Spleen (tissue), 11 donors: ENCODE measurements around the gene EN1. TPM values are rescaled to one million over a fixed set of nuclear protein-coding genes. Genes with fewer than 3 reads are reported as not detected.

ENCODE experiments used
- DNase-seq: peaks from one replicate; pipeline ENCODE4 v3.0.0-alpha.2; 2020
- H3K27ac ChIP-seq, 8 donors: fragments of 200-600 bp; sonication (generic) in 7 of 8; 1 replicate in 4 of 8; 2 replicates in 4 of 8; pipeline versions ENCODE4 v1.5.0 to v1.8.0; 2016 to 2021; ENCODE audit warnings: inconsistent platforms in 4 of 8, mild to moderate bottlenecking in 4 of 8, moderate library complexity in 1 of 8
- H3K27me3 ChIP-seq, 7 donors: fragments of 200-600 bp; sonication (generic) in 6 of 7; replicated peaks in 1 of 7; 1 replicate in 4 of 7; 2 replicates in 3 of 7; pipeline versions ENCODE4 v1.5.0 to v1.8.0; 2016 to 2021; ENCODE audit warnings: inconsistent platforms in 3 of 7, mild to moderate bottlenecking in 1 of 7
- H3K36me3 ChIP-seq, 6 donors: fragments of 200-600 bp; sonication (generic) in 5 of 6; 1 replicate in 4 of 6; 2 replicates in 2 of 6; pipeline versions ENCODE4 v1.5.0 to v1.8.0; 2016 to 2021; ENCODE audit warnings: inconsistent platforms in 2 of 6
- H3K4me1 ChIP-seq, 6 donors: fragments of 200-600 bp; sonication (generic) in 5 of 6; 1 replicate in 3 of 6; 2 replicates in 3 of 6; pipeline versions ENCODE4 v1.5.0 to v1.8.0; 2016 to 2021; ENCODE audit warnings: inconsistent platforms in 3 of 6
- H3K4me3 ChIP-seq, 8 donors: fragments of 200-600 bp; sonication (generic) in 7 of 8; 1 replicate in 4 of 8; 2 replicates in 4 of 8; pipeline versions ENCODE4 v1.5.0 to v1.8.0; 2016 to 2021; ENCODE audit warnings: inconsistent platforms in 4 of 8, mild to moderate bottlenecking in 4 of 8, moderate library complexity in 2 of 8
- H3K9me3 ChIP-seq, 8 donors: fragments of 200-600 bp; sonication (generic) in 7 of 8; 1 replicate in 4 of 8; 2 replicates in 4 of 8; pipeline versions ENCODE4 v1.5.0 to v1.8.0; 2016 to 2021; ENCODE audit warnings: inconsistent platforms in 4 of 8
- CTCF ChIP-seq, 11 experiments: fragments of 200-600 bp in 7 of 11; fragments of 450-650 bp in 4 of 11; sonication (generic) in 4 of 11; IDR thresholded peaks in 8 of 11; conservative IDR thresholded peaks in 3 of 11; 1 replicate in 7 of 11; 2 replicates in 4 of 11; pipeline versions ENCODE4 v1.4.0 to v1.8.0; 2016 to 2021; ENCODE audit warnings: antibody characterized with exemption in 11 of 11, inconsistent platforms in 4 of 11, mild to moderate bottlenecking in 1 of 11
- POLR2A ChIP-seq, 3 donors: fragments of 450-650 bp; IDR thresholded peaks; one replicate each; pipeline ENCODE4 v1.5.1; 2017; ENCODE audit warnings: antibody characterized with exemption in 3 of 3, mild to moderate bottlenecking in 1 of 3
- POLR2AphosphoS5 ChIP-seq, 3 donors: sonication (generic); formaldehyde crosslinking; IDR thresholded peaks; one replicate each; pipeline ENCODE4 v1.5.1; 2017; ENCODE audit warnings: antibody characterized with exemption in 3 of 3
- WGBS, 5 donors: extraction: QIAGEN DNeasy Blood & Tissue Kit in 3 of 5; methylation state at CpG; one replicate each; pipeline versions ENCODE4 v1.1.5 to v1.1.7; 2013 to 2018; 5-methylcytosine and 5-hydroxymethylcytosine counted together
- intact Hi-C: fragments of 100-400 bp; cut with DNase I; formaldehyde crosslinking; loops from one replicate; pipeline ENCODE4 v1.15.0; 2023; ENCODE audit warnings: low total_unique reads
- polyA plus RNA-seq, 3 donors: library from polyadenylated mRNA; stranded (reverse); fragments of 200-250 nt; gene quantifications; one replicate each; pipeline ENCODE4 v1.2.1, GENCODE V29; 2013
- total RNA-seq, 7 donors: library from RNA; depleted of rRNA in 3 of 7; stranded (reverse); fragments of >200 nt in 3 of 7; fragmentation: NEBNext Ultra II Directional in 4 of 7; extraction: Animal tissue kit (Norgen Biotek cat#: 25700) in 4 of 7; gene quantifications; one replicate each; pipeline versions ENCODE4 v1.1.0 to v1.2.1, GENCODE V29; 2016 to 2021
- donor health status: healthy with polysubstance abuse.
- donor health status: DM: no; HTN: no; CAD: no; lungs with moderate emphysema.
- donor health status: DM: no; HTN: no; CAD: no.
- donor health status: Bipolar disorder and iron deficiency.
- donor health status: healthy.
- donor health status: DM: no; HTN: no; CAD: no.
- donor health status: DM: yes; HTN: yes; CAD: no.

EN1 gene
- total and polyA plus RNA-seq, 10 donors: not detected

- intact Hi-C loops: no loop called here
- H3K9me3 ChIP-seq: no peaks in the 10 kb centered on the region
- no peak overlapping the region for H3K4me3 ChIP-seq
- no peaks in the 10 kb centered on the region for H3K36me3 ChIP-seq
- TF ChIP-seq POLR2AphosphoS5 (IDR thresholded peaks at IDR 0.05) (no peak), CTCF (IDR thresholded peaks at IDR 0.05 in 8 of 11, conservative IDR thresholded peaks at IDR 0.05 in 3 of 11) (no peak), POLR2A (IDR thresholded peaks at IDR 0.05) (no peak)
- WGBS, 5 donors: 17 to 66% (median 37%) methylated on average over 1 of the region's 1 CpG
- DNase-seq: no peak
- no peaks in the 10 kb centered on the region for H3K4me1 ChIP-seq
- peaks cover 3 to 93% (median 10%) of the 10 kb centered on the region in 7 donors for H3K27me3 ChIP-seq
- H3K27ac ChIP-seq: no peak overlapping the region
Observed at GRCh38 chr2:118826093-118826492, 21.4 kb downstream of the EN1 start.

- peaks cover 0 to 93% (median 5%) of the 10 kb centered on the region in 7 donors for H3K27me3 ChIP-seq
- no peak for DNase-seq
- TF ChIP-seq CTCF (IDR thresholded peaks at IDR 0.05 in 8 of 11, conservative IDR thresholded peaks at IDR 0.05 in 3 of 11): no peak
- intact Hi-C loops: no loop called here
- H3K27ac ChIP-seq: no peak overlapping the region
- H3K36me3 ChIP-seq: no peaks in the 10 kb centered on the region
- H3K4me3 ChIP-seq: no peak overlapping the region
- 60 to 68% (median 64%) methylated on average over 5 of the region's 5 CpGs for WGBS, 5 donors
- H3K4me1 ChIP-seq: no peaks in the 10 kb centered on the region
- no peaks in the 10 kb centered on the region for H3K9me3 ChIP-seq
Observed at GRCh38 chr2:118823633-118824032, 23.8 kb downstream of the EN1 start.

- no peaks in the 10 kb centered on the region for H3K4me1 ChIP-seq
- H3K27me3 ChIP-seq: peaks cover 0 to 93% (median 5%) of the 10 kb centered on the region in 7 donors
- no peaks in the 10 kb centered on the region for H3K36me3 ChIP-seq
- no peaks in the 10 kb centered on the region for H3K9me3 ChIP-seq
- DNase-seq: no peak
- TF ChIP-seq POLR2A (IDR thresholded peaks at IDR 0.05) (no peak), CTCF (IDR thresholded peaks at IDR 0.05 in 8 of 11, conservative IDR thresholded peaks at IDR 0.05 in 3 of 11) (no peak), POLR2AphosphoS5 (IDR thresholded peaks at IDR 0.05) (no peak)
- no peak overlapping the region for H3K27ac ChIP-seq
- intact Hi-C loops: no loop called here
- no peak overlapping the region for H3K4me3 ChIP-seq
- WGBS, 5 donors: 0 to 82% (median 39%) methylated on average over 1 of the region's 1 CpG
Observed at GRCh38 chr2:118822572-118822971, 24.9 kb downstream of the EN1 start.

GRCh38 chr2:118822015-118822414 lies 25.4 kb downstream of the EN1 start:
- 69 to 78% (median 71%) methylated on average over 4 to 5 of the region's 5 CpGs for WGBS, 5 donors
- no peaks in the 10 kb centered on the region for H3K4me1 ChIP-seq
- DNase-seq: no peak
- no peaks in the 10 kb centered on the region for H3K36me3 ChIP-seq
- H3K9me3 ChIP-seq: no peaks in the 10 kb centered on the region
- TF ChIP-seq CTCF (IDR thresholded peaks at IDR 0.05 in 8 of 11, conservative IDR thresholded peaks at IDR 0.05 in 3 of 11) (no peak), POLR2AphosphoS5 (IDR thresholded peaks at IDR 0.05) (no peak)
- H3K4me3 ChIP-seq: no peak overlapping the region
- H3K27ac ChIP-seq: no peak overlapping the region
- intact Hi-C loops: no loop called here
- peaks cover 0 to 92% (median 5%) of the 10 kb centered on the region in 7 donors for H3K27me3 ChIP-seq
